ENCODE measurements around the gene SNAPC5. TPM values are rescaled to one million over a fixed set of nuclear protein-coding genes. Genes with fewer than 3 reads are reported as not detected.

The SNAPC5 gene
- total and polyA plus RNA-seq, 2 of the 13 experiments (the other 11 are each of a cell fraction or from before 2014, with no cell fraction given) = 14.8 to 36.2 TPM

GRCh38 chr15:66497502-66498455 lies at the start of gene SNAPC5 (continued):
- TF ChIP-seq ARID5B (CRISPR knock-in tag; IDR thresholded peaks at IDR 0.05) (peak; percentile 60), ZMAT5 (CRISPR knock-in tag; IDR thresholded peaks at IDR 0.05; ENCODE audit: borderline replicate concordance, low read depth) (no peak), PHF20 (CRISPR knock-in tag; IDR thresholded peaks at IDR 0.05) (peak; percentile 98), ZNF674 (CRISPR knock-in tag; IDR thresholded peaks at IDR 0.05; ENCODE audit: low read depth) (0 out of 2 replicates have a peak, but pooled peaks have one; percentile 69), ZFY (CRISPR knock-in tag; IDR thresholded peaks at IDR 0.05) (peak; percentile 65), HNRNPL (IDR thresholded peaks at IDR 0.05; ENCODE audit: low read depth, low read length) (0 out of 2 replicates have a peak, but pooled peaks have one; percentile 65), BRCA1 (CRISPR knock-in tag; IDR thresholded peaks at IDR 0.05) (peak; percentile 61; the same call in 1 of the 2 replicates), ARID4A (CRISPR knock-in tag; IDR thresholded peaks at IDR 0.05; ENCODE audit: borderline replicate concordance) (peak; percentile 99), SAFB2 (CRISPR knock-in tag; IDR thresholded peaks at IDR 0.05; ENCODE audit: borderline replicate concordance, low read depth) (no peak; the same call in 1 of the 2 replicates), ZNF775 (CRISPR knock-in tag; IDR thresholded peaks at IDR 0.05; ENCODE audit: borderline replicate concordance) (no peak), ZSCAN31 (CRISPR knock-in tag; IDR thresholded peaks at IDR 0.05; ENCODE audit: low read depth) (peak; percentile 82), ZNF441 (CRISPR knock-in tag; IDR thresholded peaks at IDR 0.05; ENCODE audit: borderline replicate concordance) (peak; percentile 31; the same call in 1 of the 2 replicates), SKIL (CRISPR knock-in tag; IDR thresholded peaks at IDR 0.05; ENCODE audit: borderline replicate concordance) (no peak)

Data from HepG2 (cell line).